ENCODE data around the gene NELL2.
A peak's percentile ranks its signal among the peaks of the same experiment; 100 is the strongest.
"Not testable (repeated sequence)": the region's sequence is repeated elsewhere in the genome, so short reads cannot be mapped to it uniquely, and the experiment has no call there.

The NELL2 gene

GRCh38 chr12:44708218-44708617, 167.9 kb downstream of the NELL2 start:
- no peak for DNase-seq
- intact Hi-C loops (cut with DNase I), result no loop called here

GRCh38 chr12:44703182-44703910, 172.8 kb downstream of the NELL2 start:
- DNase-seq, result no peak
- intact Hi-C loops (cut with DNase I), result no loop called here

GRCh38 chr12:44697511-44697910, 178.6 kb downstream of the NELL2 start:
- no peak for DNase-seq
- intact Hi-C loops (cut with DNase I), result no loop called here

GRCh38 chr12:44696542-44696941, 179.6 kb downstream of the NELL2 start:
- DNase-seq, result no peak
- intact Hi-C loops (cut with DNase I), result no loop called here

- no peak for DNase-seq
- intact Hi-C loops (cut with DNase I), result no loop called here
Observed at GRCh38 chr12:44694017-44694416, 182.1 kb downstream of the NELL2 start.

- DNase-seq, result no peak
- intact Hi-C loops (cut with DNase I), result no loop called here
Observed at GRCh38 chr12:44689587-44689986, 186.5 kb downstream of the NELL2 start.

GRCh38 chr12:44686821-44687432, 189.2 kb downstream of the NELL2 start:
- intact Hi-C loops (cut with DNase I), result not testable (repeated sequence)
- DNase-seq, result peak in 3 of 10 donors; percentile 49 to 72 (median 57)

GRCh38 chr12:44677724-44678123, 198.4 kb downstream of the NELL2 start:
- DNase-seq, result no peak
- intact Hi-C loops (cut with DNase I), result no loop called here

- DNase-seq, result no peak
- intact Hi-C loops (cut with DNase I), result no loop called here
Observed at GRCh38 chr12:44674875-44675274, 201.2 kb downstream of the NELL2 start.

GRCh38 chr12:44673811-44674210, 202.3 kb downstream of the NELL2 start:
- no peak for DNase-seq
- intact Hi-C loops (cut with DNase I), result no loop called here

GRCh38 chr12:44672042-44672441, 204.1 kb downstream of the NELL2 start:
- no peak for DNase-seq
- intact Hi-C loops (cut with DNase I), result no loop called here

- DNase-seq, result no peak
- intact Hi-C loops (cut with DNase I), result no loop called here
Observed at GRCh38 chr12:44668443-44668842, 207.7 kb downstream of the NELL2 start.

- DNase-seq, result no peak
- intact Hi-C loops (cut with DNase I), result no loop called here
Observed at GRCh38 chr12:44667461-44667860, 208.7 kb downstream of the NELL2 start.

GRCh38 chr12:44663291-44663690, 212.8 kb downstream of the NELL2 start:
- intact Hi-C loops (cut with DNase I), result no loop called here
- no peak for DNase-seq

GRCh38 chr12:44655846-44656245, 220.3 kb downstream of the NELL2 start:
- intact Hi-C loops (cut with DNase I), result no loop called here
- DNase-seq, result no peak

- intact Hi-C loops (cut with DNase I), result no loop called here
- DNase-seq, result peak in 4 of 10 donors; percentile 9 to 84 (median 34)
Observed at GRCh38 chr12:44654646-44655639, 221.2 kb downstream of the NELL2 start.

GRCh38 chr12:44653861-44654527, 222.1 kb downstream of the NELL2 start:
- intact Hi-C loops (cut with DNase I), result no loop called here
- DNase-seq, result no peak

GRCh38 chr12:44649693-44650092, 226.4 kb downstream of the NELL2 start:
- DNase-seq, result no peak
- intact Hi-C loops (cut with DNase I), result no loop called here

- DNase-seq, result no peak
- intact Hi-C loops (cut with DNase I), result no loop called here
Observed at GRCh38 chr12:44647917-44648690, 228.0 kb downstream of the NELL2 start.
